ENCODE measurements around the gene XKRX. TPM values are rescaled to one million over a fixed set of nuclear protein-coding genes. Genes with fewer than 3 reads are reported as not detected.

The XKRX gene
- total and polyA plus RNA-seq, 2 of the 8 experiments (the other 6 are each of a cell fraction or from before 2014, with no cell fraction given): 0.70 to 1.3 TPM

- DNase-seq (ENCODE audit: low read depth in 1 of 2, low spot score in 2 of 2): no peak
- Histone ChIP-seq H3K56ac (replicated peaks; ENCODE audit: insufficient read length, low read depth, low read length) (no peak overlapping the region), H2AK5ac (ENCODE audit: low read depth, low read length) (no peak overlapping the region), H3K79me1 (ENCODE audit: low read depth, low read length) (no peaks in the 10 kb centered on the region), H2BK20ac (ENCODE audit: low read length) (no peak overlapping the region), H2BK12ac (ENCODE audit: low read depth, low read length) (no peak overlapping the region), H3K14ac (ENCODE audit: insufficient read length) (no peak overlapping the region), H3K4me1 (replicated peaks in 1 of 4; ENCODE audit: control insufficient read depth in 3 of 4, insufficient read depth in 4 of 4, low read length in 3 of 4) (no peaks in the 10 kb centered on the region), H4K8ac (ENCODE audit: extremely low read depth, insufficient read depth, low read length) (no peak overlapping the region), H3K36me3 (ENCODE audit: control insufficient read depth in 2 of 4, insufficient read depth in 4 of 4, low read length in 3 of 4) (no peaks in the 10 kb centered on the region), H3K9me3 (ENCODE audit: insufficient read depth in 2 of 2, low read depth in 1 of 2, low read length in 1 of 2) (no peaks in the 10 kb centered on the region; a peak in 1 of 4 replicates), H3K9ac (replicated peaks in 1 of 4; ENCODE audit: extremely low read depth in 1 of 4, low read depth in 3 of 4, low read length in 3 of 4) (no peak overlapping the region), H2BK5ac (ENCODE audit: low read depth, low read length) (no peak overlapping the region), H4K5ac (ENCODE audit: insufficient read length, low read depth, low read length) (no peak overlapping the region), H3K23ac (ENCODE audit: insufficient read length) (no peak overlapping the region), H3K4ac (replicated peaks; ENCODE audit: insufficient read length, low read depth, low read length) (no peak overlapping the region), H3K79me2 (ENCODE audit: control insufficient read depth in 1 of 2, insufficient read depth in 2 of 2, low read length in 2 of 2) (no peaks in the 10 kb centered on the region), H3K27ac (ENCODE audit: low read depth, low read length) (no peak overlapping the region), H3K27me3 (replicated peaks in 1 of 4; ENCODE audit: control insufficient read depth in 3 of 4, extremely low read depth in 1 of 4, insufficient read depth in 3 of 4, low read length in 3 of 4) (no peaks in the 10 kb centered on the region), H3K23me2 (ENCODE audit: low read depth, low read length) (no peaks in the 10 kb centered on the region), H2BK15ac (ENCODE audit: low read length) (no peak overlapping the region), H4K20me1 (replicated peaks in 1 of 2; ENCODE audit: control insufficient read depth in 1 of 2, insufficient read depth in 2 of 2, low read length in 2 of 2) (no peaks in the 10 kb centered on the region), H3K4me3 (ENCODE audit: extremely low read depth in 1 of 4, insufficient read depth in 2 of 4, low read depth in 3 of 4, low read length in 4 of 4) (no peak overlapping the region), H4K91ac (replicated peaks; ENCODE audit: insufficient read length, low read length) (no peak overlapping the region), H2AFZ (ENCODE audit: low read length) (no peak overlapping the region), H3K18ac (ENCODE audit: extremely low read depth, low read length) (no peak overlapping the region), H3K4me2 (ENCODE audit: insufficient read depth in 1 of 2, low read depth in 2 of 2, low read length in 2 of 2) (no peak overlapping the region), H2BK120ac (replicated peaks; ENCODE audit: low read depth, low read length) (no peak overlapping the region)
- POLR2A ChIA-PET (ENCODE audit: partially characterized antibody): no interaction called here
- 91% methylated on average over 1 of the region's 1 CpG; no CpG with 5 or more reads in 1 of the 2 experiments for WGBS, 2 experiments (ENCODE audit: extremely low coverage in 1 of 2, insufficient coverage in 1 of 2, insufficient read length in 1 of 2, insufficient replicate concordance in 2 of 2, low coverage in 1 of 2, low lambda C conversion rate in 2 of 2, missing lambda C conversion rate in 1 of 2)
- CTCF ChIA-PET (ENCODE audit: partially characterized antibody): no interaction called here
- no peak for FAIRE-seq
- no peak for TF ChIP-seq CEBPB (IDR thresholded peaks at IDR 0.05; ENCODE audit: low read depth, low read length)
- TF ChIP-seq EZH2 (IDR thresholded peaks at IDR 0.05; ENCODE audit: low read depth, low read length, severe bottlenecking): no peak
- TF ChIP-seq JUN (IDR thresholded peaks at IDR 0.05; ENCODE audit: low read depth, low read length): no peak
- TF ChIP-seq BCL11A (IDR thresholded peaks at IDR 0.05; ENCODE audit: low read depth in 2 of 2, low read length in 2 of 2): no peak
- no peak for TF ChIP-seq CHD1 (IDR thresholded peaks at IDR 0.05; ENCODE audit: low read depth, low read length)
- no peak for TF ChIP-seq BRCA1 (IDR thresholded peaks at IDR 0.05; ENCODE audit: low read depth, low read length)
- TF ChIP-seq TBP (IDR thresholded peaks at IDR 0.05; ENCODE audit: low read depth, low read length): no peak
- TF ChIP-seq TAF1 (IDR thresholded peaks at IDR 0.05; ENCODE audit: low read depth, low read length): no peak
Measured at GRCh38 chrX:100976211-100976610, 47.5 kb upstream of the XKRX start.
